PC-3 (cell line): ENCODE data around the gene GLMP. TPM values are rescaled to one million over a fixed set of nuclear protein-coding genes. Genes with fewer than 3 reads are reported as not detected.
A peak's percentile ranks its signal among the peaks of the same experiment; 100 is the strongest.

Source experiments
- ATAC-seq: fragments of 200-7000 bp; cut with Tn5 transposase; 2 replicates; pipeline ENCODE4 v1.9.1; 2020; ENCODE audit warnings: mild to moderate bottlenecking, moderate library complexity
- BruUV-seq: library from RNA; stranded (reverse); fragments of 400-500 nt; replicated peaks from 2 replicates; lab custom pipeline; 2021; lab: Mats Ljungman, UMichigan
- CTCF ChIA-PET: fragments of 300-600 bp; sonication (Branson Sonifier 250); formaldehyde crosslinking; loops from one replicate; lab custom pipeline; 2022; ENCODE audit warnings: antibody characterized with exemption; lab: Charles Lee
- POLR2A ChIA-PET: fragments of 300-600 bp; sonication (Branson Sonifier 250); formaldehyde crosslinking; loops from one replicate; lab custom pipeline; 2022; ENCODE audit warnings: antibody characterized with exemption; ENCODE audit not compliant: unreplicated experiment; lab: Charles Lee
- DNase-seq: peaks from one replicate; pipeline ENCODE4 v3.0.0-alpha.2; 2015
- H2AFZ ChIP-seq: fragments of 300-600 bp; sonication (generic); 2 replicates; pipeline ENCODE4 v1.6.0; 2016; ENCODE audit warnings: antibody characterized with exemption, low read length
- H3F3A ChIP-seq: fragments of 300-600 bp; sonication (generic); one replicate; pipeline ENCODE4 v1.6.0; 2017; ENCODE audit warnings: antibody characterized with exemption, low read length, control low read depth, mild to moderate bottlenecking; ENCODE audit not compliant: unreplicated experiment
- H3K27ac ChIP-seq: fragments of 300-600 bp; sonication (generic); 2 replicates; pipeline ENCODE4 v1.5.1; 2016; ENCODE audit warnings: mild to moderate bottlenecking, low read length
- H3K27me3 ChIP-seq: fragments of 300-600 bp; sonication (generic); 2 replicates; pipeline ENCODE4 v1.6.1; 2016; ENCODE audit warnings: low read length, mixed read lengths
- H3K36me3 ChIP-seq: fragments of 300-600 bp; sonication (generic); 2 replicates; pipeline ENCODE4 v1.6.1; 2016; ENCODE audit warnings: low read depth, mixed run types, low read length, mixed read lengths
- H3K4me1 ChIP-seq: fragments of 300-600 bp; sonication (generic); 2 replicates; pipeline ENCODE4 v1.5.1; 2016; ENCODE audit warnings: low read length; ENCODE audit not compliant: insufficient read depth
- H3K4me2 ChIP-seq: fragments of 300-600 bp; sonication (generic); 2 replicates; pipeline ENCODE4 v1.6.0; 2016; ENCODE audit warnings: low read length
- H3K4me3 ChIP-seq: fragments of 300-600 bp; sonication (generic); 2 replicates; pipeline ENCODE4 v1.5.1; 2016; ENCODE audit warnings: mild to moderate bottlenecking, low read length, mixed read lengths
- H3K79me2 ChIP-seq: fragments of 300-600 bp; sonication (generic); 2 replicates; pipeline ENCODE4 v1.6.1; 2017; ENCODE audit warnings: low read length, mixed read lengths
- H3K9ac ChIP-seq: fragments of 300-600 bp; sonication (generic); 2 replicates; pipeline ENCODE4 v1.6.0; 2016; ENCODE audit warnings: mild to moderate bottlenecking, low read length
- H3K9me2 ChIP-seq: fragments of 300-600 bp; sonication (generic); replicated peaks from 2 replicates; pipeline ENCODE4 v1.6.1; 2016; ENCODE audit warnings: mixed run types, low read length, mixed read lengths
- H3K9me3 ChIP-seq: fragments of 300-600 bp; sonication (generic); 2 replicates; pipeline ENCODE4 v1.6.1; 2016; ENCODE audit warnings: low read length, mixed read lengths
- H4K20me1 ChIP-seq: fragments of 300-600 bp; sonication (generic); 2 replicates; pipeline ENCODE4 v1.6.1; 2016; ENCODE audit warnings: low read length, mixed read lengths
- CTCF ChIP-seq: fragments of 300-600 bp; sonication (generic); conservative IDR thresholded peaks from 2 replicates; pipeline ENCODE4 v1.5.1; 2017; ENCODE audit warnings: antibody characterized with exemption, low read depth, mild to moderate bottlenecking, low read length
- EZH2 ChIP-seq: fragments of 300-600 bp; sonication (generic); IDR thresholded peaks from one replicate; pipeline ENCODE4 v1.6.1; 2017; ENCODE audit warnings: antibody characterized with exemption, mild to moderate bottlenecking, low read length; ENCODE audit not compliant: unreplicated experiment
- EZH2phosphoT487 ChIP-seq: fragments of 300-600 bp; sonication (generic); IDR thresholded peaks from 2 replicates; pipeline ENCODE4 v1.6.1; 2018; ENCODE audit warnings: mild to moderate bottlenecking, antibody characterized with exemption, low read length, borderline replicate concordance
- intact Hi-C: fragments of 100-400 bp; cut with micrococcal nuclease; formaldehyde crosslinking; loops from 2 replicates; pipeline ENCODE4 v1.9.0; 2023
- total RNA-seq: library from RNA; depleted of rRNA; stranded (reverse); fragments of >200 nt; gene quantifications from 2 replicates; pipeline ENCODE4 v1.2.3, GENCODE V29; 2014

GLMP gene
- total RNA-seq, 1 experiment from 2014 or later, result 49.8 TPM

- H3K9me2 ChIP-seq, result no peaks in the 10 kb centered on the region
- peak overlapping the region; percentile 89 for H2AFZ ChIP-seq
- H3K4me3 ChIP-seq, result peak overlapping the region; percentile 86
- ATAC-seq (no peak), DNase-seq (no peak)
- ChIA-PET POLR2A (no interaction called here), CTCF (interaction anchor here (0.7 kb wide), 1 partner anchor 36 kb away, joined by 3 read pairs; no protein-coding TSS in a partner anchor)
- peaks cover 32% of the 10 kb centered on the region for H3K4me1 ChIP-seq
- H4K20me1 ChIP-seq, result peaks cover 35% of the 10 kb centered on the region
- H3K27ac ChIP-seq, result peak overlapping the region; percentile 76
- H3K36me3 ChIP-seq, result peaks cover 15% of the 10 kb centered on the region
- peak overlapping the region; percentile 95 for H3K4me2 ChIP-seq
- H3F3A ChIP-seq, result no peaks in the 10 kb centered on the region
- H3K9ac ChIP-seq, result peak overlapping the region; percentile 98
- TF ChIP-seq EZH2phosphoT487, result no peak
- no peak for TF ChIP-seq CTCF
- no peak for TF ChIP-seq EZH2
- intact Hi-C loops, result no loop called here
- H3K9me3 ChIP-seq, result no peaks in the 10 kb centered on the region
- no peaks in the 10 kb centered on the region for H3K27me3 ChIP-seq
- peaks cover 65% of the 10 kb centered on the region for H3K79me2 ChIP-seq
- no TSS peak for BruUV-seq
Observed at GRCh38 chr1:156283521-156283920, 12.0 kb downstream of the GLMP start.

GRCh38 chr1:156282479-156283222, 12.8 kb downstream of the GLMP start, which contains the start of gene SMG5:
TSS of gene SMG5 (minus strand) at chr1:156282825. CDS start at chr1:156282680, 145 bp downstream.
- no TSS peak for BruUV-seq
- intact Hi-C loops, result loop anchor here (1.0 kb wide), 1 partner anchor 19 kb away; no protein-coding TSS in a partner anchor
- Histone ChIP-seq H3K9ac (peak within 1 kb of the TSS; percentile 98), H3K79me2 (peaks cover 73% of the 10 kb centered on the region), H3K27me3 (no peaks in the 10 kb centered on the region), H3K27ac (peak within 1 kb of the TSS; percentile 76), H4K20me1 (peaks cover 36% of the 10 kb centered on the region), H2AFZ (peak within 1 kb of the TSS; percentile 89), H3K9me3 (no peaks in the 10 kb centered on the region), H3K4me1 (peaks cover 32% of the 10 kb centered on the region), H3K36me3 (peaks cover 24% of the 10 kb centered on the region), H3F3A (no peaks in the 10 kb centered on the region), H3K4me3 (peak within 1 kb of the TSS; percentile 86), H3K9me2 (no peaks in the 10 kb centered on the region), H3K4me2 (peak within 1 kb of the TSS; percentile 95)
- ATAC-seq (peak; percentile 91), DNase-seq (peak; percentile 100)
- POLR2A ChIA-PET, result interaction anchor here (0.5 to 0.7 kb wide), 7 partner anchors 12 to 445 kb away, joined by 3 to 7 read pairs (median 3); partner anchors contain the start of gene GLMP
- no peak for TF ChIP-seq EZH2phosphoT487
- TF ChIP-seq EZH2, result no peak
- TF ChIP-seq CTCF, result no peak
- CTCF ChIA-PET, result interaction anchor here (0.6 to 0.7 kb wide), 2 partner anchors 18 to 37 kb away, joined by 3 to 4 read pairs; no protein-coding TSS in a partner anchor
